ENCODE results near the gene SELENOW. TPM values are rescaled to one million over a fixed set of nuclear protein-coding genes. Genes with fewer than 3 reads are reported as not detected.
"Not testable (repeated sequence)": the region's sequence is repeated elsewhere in the genome, so short reads cannot be mapped to it uniquely, and the experiment has no call there.

Gene SELENOW
- total RNA-seq, 3 donors from 2014 or later (not counting 1 experiment from before 2014, with no cell fraction given), result 90.5 to 104 (median 97.2) TPM

DNA sequence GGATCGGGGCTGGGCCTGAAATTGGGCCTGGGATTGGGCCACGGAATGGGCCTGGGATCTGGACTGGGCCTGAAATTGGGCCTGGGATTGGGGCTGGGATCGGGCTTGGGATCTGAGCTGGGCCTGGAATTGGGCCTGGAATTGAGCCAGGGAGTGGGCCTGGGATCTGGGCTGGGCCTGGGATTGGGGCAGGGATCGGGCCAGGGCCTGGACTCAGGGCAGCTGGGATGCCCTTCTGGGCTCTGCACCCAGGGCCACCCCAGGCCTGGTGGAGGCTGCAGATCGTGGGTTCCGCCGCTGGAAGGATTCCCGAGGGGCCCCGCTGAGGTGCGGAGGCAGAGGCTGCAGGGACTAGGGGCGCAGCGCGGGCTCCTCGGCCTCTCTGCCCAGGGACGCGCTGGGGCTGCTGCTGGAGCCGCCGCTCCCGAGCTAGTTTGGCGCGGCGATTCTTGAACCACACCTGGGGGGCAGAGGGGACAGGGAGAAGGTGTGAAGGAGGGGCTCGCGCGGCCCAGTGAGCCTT lies 24.1 kb downstream of the SELENOW start:
- no peaks in the 10 kb centered on the region for H3K36me3 Mint-ChIP-seq
- no peak for ATAC-seq
- H3K27me3 Mint-ChIP-seq (ENCODE audit: low read depth in 2 of 2), result peaks cover 0 to 3% of the 10 kb centered on the region in 2 donors
- H3K27me3 ChIP-seq (ENCODE audit: control insufficient read depth, insufficient read depth, low read length), result no peaks in the 10 kb centered on the region
- no peak overlapping the region for H3K27ac Mint-ChIP-seq
- peaks cover 0 to 3% of the 10 kb centered on the region in 2 donors for H3K9me3 Mint-ChIP-seq
- H3K4me1 Mint-ChIP-seq, result no peaks in the 10 kb centered on the region
- no peak overlapping the region for H3K4me3 ChIP-seq (ENCODE audit: low read length)
- no peak overlapping the region for H3K4me3 Mint-ChIP-seq
- no peak for DNase-seq
- H3K4me1 ChIP-seq (ENCODE audit: control insufficient read depth, insufficient read depth, low read length), result no peaks in the 10 kb centered on the region
- WGBS (ENCODE audit: insufficient coverage), result 96% methylated on average over 11 of the region's 25 CpGs
- TF ChIP-seq, protein P1, sequence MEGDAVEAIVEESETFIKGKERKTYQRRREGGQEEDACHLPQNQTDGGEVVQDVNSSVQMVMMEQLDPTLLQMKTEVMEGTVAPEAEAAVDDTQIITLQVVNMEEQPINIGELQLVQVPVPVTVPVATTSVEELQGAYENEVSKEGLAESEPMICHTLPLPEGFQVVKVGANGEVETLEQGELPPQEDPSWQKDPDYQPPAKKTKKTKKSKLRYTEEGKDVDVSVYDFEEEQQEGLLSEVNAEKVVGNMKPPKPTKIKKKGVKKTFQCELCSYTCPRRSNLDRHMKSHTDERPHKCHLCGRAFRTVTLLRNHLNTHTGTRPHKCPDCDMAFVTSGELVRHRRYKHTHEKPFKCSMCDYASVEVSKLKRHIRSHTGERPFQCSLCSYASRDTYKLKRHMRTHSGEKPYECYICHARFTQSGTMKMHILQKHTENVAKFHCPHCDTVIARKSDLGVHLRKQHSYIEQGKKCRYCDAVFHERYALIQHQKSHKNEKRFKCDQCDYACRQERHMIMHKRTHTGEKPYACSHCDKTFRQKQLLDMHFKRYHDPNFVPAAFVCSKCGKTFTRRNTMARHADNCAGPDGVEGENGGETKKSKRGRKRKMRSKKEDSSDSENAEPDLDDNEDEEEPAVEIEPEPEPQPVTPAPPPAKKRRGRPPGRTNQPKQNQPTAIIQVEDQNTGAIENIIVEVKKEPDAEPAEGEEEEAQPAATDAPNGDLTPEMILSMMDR (IDR thresholded peaks at IDR 0.05), result no peak
- H3K36me3 ChIP-seq (ENCODE audit: control insufficient read depth, insufficient read depth, low read length), result no peaks in the 10 kb centered on the region
- intact Hi-C loops (cut with micrococcal nuclease), result no loop called here
- peaks cover 7% of the 10 kb centered on the region for H3K9me3 ChIP-seq (ENCODE audit: control insufficient read depth, insufficient read depth, low read length)
- no peak overlapping the region for H3K27ac ChIP-seq (ENCODE audit: low read length)

DNA sequence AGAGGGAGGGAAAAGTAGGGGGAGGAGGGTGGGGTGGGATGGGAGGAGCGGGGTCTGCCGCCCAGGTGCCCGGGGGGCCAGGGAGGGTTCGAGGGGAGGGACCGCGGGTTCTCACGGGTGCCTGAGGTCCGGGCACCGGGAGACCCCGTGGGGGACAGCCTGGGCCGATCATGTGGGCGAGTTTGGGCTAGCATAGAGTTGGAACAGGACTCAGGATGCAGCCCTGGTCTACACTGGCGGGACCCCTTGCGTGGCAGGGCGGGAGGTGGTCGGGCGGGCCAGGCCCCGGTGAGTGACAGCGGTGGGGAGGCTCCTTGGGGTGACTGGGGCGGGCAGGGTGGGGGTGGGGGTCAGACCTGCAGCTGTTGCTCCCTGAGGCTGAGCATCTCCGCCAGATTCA lies 24.6 kb downstream of the SELENOW start:
- H3K27me3 ChIP-seq (ENCODE audit: control insufficient read depth, insufficient read depth, low read length); ATAC-seq; H3K36me3 Mint-ChIP-seq; H3K27me3 Mint-ChIP-seq (ENCODE audit: low read depth in 2 of 2); H3K9me3 ChIP-seq (ENCODE audit: control insufficient read depth, insufficient read depth, low read length); H3K27ac ChIP-seq (ENCODE audit: low read length); H3K36me3 ChIP-seq (ENCODE audit: control insufficient read depth, insufficient read depth, low read length); H3K4me3 ChIP-seq (ENCODE audit: low read length); H3K9me3 Mint-ChIP-seq; H3K4me1 ChIP-seq (ENCODE audit: control insufficient read depth, insufficient read depth, low read length); intact Hi-C loops (cut with micrococcal nuclease); H3K4me3 Mint-ChIP-seq; H3K27ac Mint-ChIP-seq; H3K4me1 Mint-ChIP-seq; DNase-seq: not testable (repeated sequence)
- 85% methylated on average over 14 of the region's 21 CpGs for WGBS (ENCODE audit: insufficient coverage)

DNA sequence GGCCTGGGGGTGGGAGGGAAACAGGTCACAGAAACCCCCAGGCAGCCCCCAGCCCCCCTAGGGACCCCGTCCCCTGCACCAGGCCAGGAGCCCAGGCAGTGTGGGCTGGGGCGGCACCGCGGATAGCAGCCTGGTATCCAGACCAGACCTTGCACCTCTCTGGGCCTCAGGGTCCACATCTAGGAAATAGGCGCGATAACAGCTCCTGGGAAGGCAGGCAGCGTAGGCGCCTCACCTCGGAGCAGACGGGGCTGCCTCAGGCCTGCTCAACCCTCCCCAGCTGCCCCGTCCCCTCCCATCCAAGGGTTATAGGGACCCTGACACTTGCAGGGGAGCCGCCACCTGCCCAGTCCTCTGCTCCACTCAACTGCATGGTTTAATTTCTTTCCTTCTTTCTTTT lies 25.2 kb downstream of the SELENOW start:
- intact Hi-C loops (cut with micrococcal nuclease); H3K36me3 ChIP-seq (ENCODE audit: control insufficient read depth, insufficient read depth, low read length); H3K27me3 Mint-ChIP-seq (ENCODE audit: low read depth in 2 of 2); H3K4me1 ChIP-seq (ENCODE audit: control insufficient read depth, insufficient read depth, low read length); H3K9me3 Mint-ChIP-seq; H3K4me3 ChIP-seq (ENCODE audit: low read length); H3K27ac ChIP-seq (ENCODE audit: low read length); H3K4me3 Mint-ChIP-seq; DNase-seq; H3K27me3 ChIP-seq (ENCODE audit: control insufficient read depth, insufficient read depth, low read length); ATAC-seq; H3K9me3 ChIP-seq (ENCODE audit: control insufficient read depth, insufficient read depth, low read length); H3K36me3 Mint-ChIP-seq; H3K27ac Mint-ChIP-seq; H3K4me1 Mint-ChIP-seq: not testable (repeated sequence)
- whole genome bisulfite sequencing (ENCODE audit: insufficient coverage), result 100% methylated on average over 2 of the region's 12 CpGs

DNA sequence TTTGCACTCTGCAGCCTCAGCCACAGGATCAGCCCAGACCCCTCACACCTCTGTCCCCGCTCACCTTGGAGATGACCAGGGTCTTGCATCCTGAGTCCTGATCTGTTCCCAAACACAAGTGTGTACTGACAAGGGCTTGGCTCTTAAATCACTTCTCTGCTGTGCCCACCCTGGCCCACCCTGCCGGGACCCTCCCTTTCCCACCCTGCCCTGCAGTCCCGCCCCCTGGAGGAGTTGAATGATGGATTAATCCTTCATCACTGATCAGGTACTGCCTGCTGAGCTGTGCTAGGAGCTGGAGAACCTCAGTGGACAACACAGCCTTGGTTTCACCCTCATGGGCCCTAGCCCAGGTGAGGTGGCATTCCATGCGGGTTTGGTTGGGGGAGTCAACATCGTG lies 25.9 kb downstream of the SELENOW start, which contains the start of gene TPRX1:
TSS of gene TPRX1 (minus strand) at position 101 of the 400 bp plus-strand sequence. CDS start at position 89, 12 bp downstream.
- H3K9me3 ChIP-seq (ENCODE audit: control insufficient read depth, insufficient read depth, low read length); H3K36me3 Mint-ChIP-seq; H3K4me3 ChIP-seq (ENCODE audit: low read length); H3K4me1 Mint-ChIP-seq; H3K27ac ChIP-seq (ENCODE audit: low read length); H3K27ac Mint-ChIP-seq; H3K36me3 ChIP-seq (ENCODE audit: control insufficient read depth, insufficient read depth, low read length); H3K27me3 ChIP-seq (ENCODE audit: control insufficient read depth, insufficient read depth, low read length); intact Hi-C loops (cut with micrococcal nuclease); H3K4me1 ChIP-seq (ENCODE audit: control insufficient read depth, insufficient read depth, low read length); H3K9me3 Mint-ChIP-seq; H3K4me3 Mint-ChIP-seq; ATAC-seq; H3K27me3 Mint-ChIP-seq (ENCODE audit: low read depth in 2 of 2); DNase-seq: not testable (repeated sequence)
- 92% methylated on average over 3 of the region's 5 CpGs for WGBS (ENCODE audit: insufficient coverage)

DNA sequence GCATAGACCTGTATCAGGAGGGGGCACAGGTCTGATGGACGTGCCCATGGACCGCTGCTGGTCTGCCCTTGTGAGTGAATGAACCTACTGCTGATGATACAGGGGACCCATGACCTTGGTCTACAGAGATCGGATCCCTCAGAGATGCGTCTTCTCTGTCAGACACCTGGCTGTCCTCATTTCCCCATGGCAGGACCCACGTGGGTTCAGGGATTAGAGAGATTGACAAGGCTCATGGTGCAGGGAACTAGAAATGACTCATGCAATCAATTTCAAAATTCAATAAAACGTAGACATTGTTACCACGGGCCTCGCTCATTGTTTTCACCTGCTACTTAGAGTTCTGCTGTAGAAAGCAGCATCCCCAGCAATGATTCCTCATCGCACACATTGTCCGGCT lies 26.8 kb downstream of the SELENOW start:
- Mint-ChIP-seq H3K36me3 (no peaks in the 10 kb centered on the region), H3K4me3 (no peak overlapping the region), H3K9me3 (peaks cover 0 to 3% of the 10 kb centered on the region in 2 donors), H3K4me1 (no peaks in the 10 kb centered on the region), H3K27me3 (ENCODE audit: low read depth in 2 of 2) (peaks cover 0 to 6% of the 10 kb centered on the region in 2 donors), H3K27ac (no peak overlapping the region)
- Histone ChIP-seq H3K4me1 (ENCODE audit: control insufficient read depth, insufficient read depth, low read length) (no peaks in the 10 kb centered on the region), H3K27ac (ENCODE audit: low read length) (no peak overlapping the region), H3K9me3 (ENCODE audit: control insufficient read depth, insufficient read depth, low read length) (peaks cover 7% of the 10 kb centered on the region), H3K4me3 (ENCODE audit: low read length) (no peak overlapping the region), H3K27me3 (ENCODE audit: control insufficient read depth, insufficient read depth, low read length) (no peaks in the 10 kb centered on the region), H3K36me3 (ENCODE audit: control insufficient read depth, insufficient read depth, low read length) (no peaks in the 10 kb centered on the region)
- WGBS (ENCODE audit: insufficient coverage), result 86% methylated on average over 10 of the region's 10 CpGs
- DNase-seq, result no peak
- no peak for ATAC-seq
- TF ChIP-seq, protein P1 (IDR thresholded peaks at IDR 0.05), result no peak
- intact Hi-C loops (cut with micrococcal nuclease), result no loop called here
